22Rv1 (cell line): ENCODE data around the gene RNF130.

Experiments
- H3K27ac ChIP-seq: fragments of 450-650 bp; 2 replicates; pipeline ENCODE4 v1.5.1; 2017
- ZFX ChIP-seq: fragments of 450-650 bp; IDR thresholded peaks from 2 replicates; pipeline ENCODE4 v1.6.1; 2017; ENCODE audit warnings: antibody characterized with exemption, borderline replicate concordance
- TF ChIP-seq, protein P1 (sequence below): fragments of 450-650 bp; IDR thresholded peaks from 2 replicates; pipeline ENCODE4 v1.5.1; 2017; ENCODE audit warnings: mild to moderate bottlenecking

The RNF130 gene

DNA sequence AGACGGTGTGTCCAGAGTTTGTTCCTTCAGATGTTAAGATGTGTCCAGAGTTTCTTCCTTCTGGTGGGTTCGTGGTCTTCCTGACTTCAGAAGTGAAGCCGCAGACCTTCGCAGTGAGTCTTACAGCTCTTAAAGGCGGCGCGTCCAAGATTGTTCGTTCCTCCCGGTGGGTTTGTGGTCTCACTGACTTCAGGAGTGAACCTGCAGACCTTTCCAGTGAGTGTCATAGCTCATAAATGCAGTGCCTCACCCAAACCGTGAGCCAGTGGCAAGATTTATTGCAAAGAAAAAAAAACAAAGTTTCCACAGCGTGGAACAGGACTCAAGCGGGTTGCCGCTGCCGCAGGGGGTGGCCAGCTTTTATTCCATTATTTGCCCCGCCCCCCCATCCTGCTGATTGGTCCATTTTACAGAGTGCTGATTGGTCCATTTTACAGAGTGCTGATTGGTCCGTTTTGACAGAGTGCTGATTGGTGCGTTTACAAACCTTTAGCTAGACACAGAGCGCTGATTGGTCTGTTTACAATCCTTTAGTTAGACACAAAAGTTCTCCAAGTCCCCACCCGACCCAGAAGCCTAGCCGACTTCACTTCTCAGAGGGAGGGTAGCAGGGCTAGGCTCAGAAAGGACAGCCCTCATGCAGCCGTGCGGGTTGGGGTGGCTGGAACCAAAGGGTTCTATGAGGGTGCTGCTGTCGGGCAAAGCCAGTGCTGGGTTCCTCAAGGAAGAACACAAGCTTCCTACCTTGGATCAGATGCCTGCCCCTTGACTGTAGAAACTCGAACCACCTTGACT is 9.1 kb upstream of the RNF130 start:
- TF ChIP-seq, protein P1, sequence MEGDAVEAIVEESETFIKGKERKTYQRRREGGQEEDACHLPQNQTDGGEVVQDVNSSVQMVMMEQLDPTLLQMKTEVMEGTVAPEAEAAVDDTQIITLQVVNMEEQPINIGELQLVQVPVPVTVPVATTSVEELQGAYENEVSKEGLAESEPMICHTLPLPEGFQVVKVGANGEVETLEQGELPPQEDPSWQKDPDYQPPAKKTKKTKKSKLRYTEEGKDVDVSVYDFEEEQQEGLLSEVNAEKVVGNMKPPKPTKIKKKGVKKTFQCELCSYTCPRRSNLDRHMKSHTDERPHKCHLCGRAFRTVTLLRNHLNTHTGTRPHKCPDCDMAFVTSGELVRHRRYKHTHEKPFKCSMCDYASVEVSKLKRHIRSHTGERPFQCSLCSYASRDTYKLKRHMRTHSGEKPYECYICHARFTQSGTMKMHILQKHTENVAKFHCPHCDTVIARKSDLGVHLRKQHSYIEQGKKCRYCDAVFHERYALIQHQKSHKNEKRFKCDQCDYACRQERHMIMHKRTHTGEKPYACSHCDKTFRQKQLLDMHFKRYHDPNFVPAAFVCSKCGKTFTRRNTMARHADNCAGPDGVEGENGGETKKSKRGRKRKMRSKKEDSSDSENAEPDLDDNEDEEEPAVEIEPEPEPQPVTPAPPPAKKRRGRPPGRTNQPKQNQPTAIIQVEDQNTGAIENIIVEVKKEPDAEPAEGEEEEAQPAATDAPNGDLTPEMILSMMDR: no peak
- no peak for TF ChIP-seq ZFX
- H3K27ac ChIP-seq: no peak overlapping the region

DNA sequence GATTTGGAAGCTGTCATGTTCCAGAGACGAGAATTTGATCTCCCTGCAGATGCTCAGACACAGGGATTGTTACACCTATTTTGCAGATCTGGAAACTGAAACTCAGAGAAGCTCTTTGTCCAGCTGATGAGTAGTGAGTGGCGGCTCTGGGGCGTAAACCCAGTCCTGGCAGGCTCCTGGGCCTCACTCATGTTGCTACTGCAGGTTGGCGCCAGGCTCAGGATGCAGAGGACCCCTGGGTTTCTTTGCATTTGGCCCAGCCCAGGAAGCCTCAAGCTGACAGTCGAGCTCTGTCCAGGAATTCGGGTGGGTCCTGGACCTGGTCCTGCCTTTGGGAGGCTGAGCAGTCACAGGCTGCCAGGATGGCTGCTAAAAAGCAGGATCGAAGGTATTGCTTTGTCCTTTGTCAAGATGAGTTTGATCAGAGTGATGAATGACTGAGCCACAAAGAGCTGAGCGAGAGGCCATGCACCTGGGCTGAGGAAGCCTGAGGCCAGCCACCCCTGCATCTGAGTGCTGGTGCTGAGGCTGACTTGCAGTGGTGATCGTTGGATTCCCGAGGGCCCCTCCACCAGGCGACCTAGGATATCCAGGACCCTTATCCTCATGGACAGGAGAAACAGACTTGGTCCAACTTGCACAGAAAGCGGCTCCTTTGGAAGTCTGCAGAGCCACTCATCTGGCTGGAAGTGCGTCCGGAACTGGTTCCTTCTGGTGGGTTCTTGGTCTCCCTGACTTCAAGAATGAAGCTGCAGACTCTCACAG is 8.3 kb upstream of the RNF130 start:
- H3K27ac ChIP-seq: no peak overlapping the region
- TF ChIP-seq, protein P1: no peak
- no peak for TF ChIP-seq ZFX

DNA sequence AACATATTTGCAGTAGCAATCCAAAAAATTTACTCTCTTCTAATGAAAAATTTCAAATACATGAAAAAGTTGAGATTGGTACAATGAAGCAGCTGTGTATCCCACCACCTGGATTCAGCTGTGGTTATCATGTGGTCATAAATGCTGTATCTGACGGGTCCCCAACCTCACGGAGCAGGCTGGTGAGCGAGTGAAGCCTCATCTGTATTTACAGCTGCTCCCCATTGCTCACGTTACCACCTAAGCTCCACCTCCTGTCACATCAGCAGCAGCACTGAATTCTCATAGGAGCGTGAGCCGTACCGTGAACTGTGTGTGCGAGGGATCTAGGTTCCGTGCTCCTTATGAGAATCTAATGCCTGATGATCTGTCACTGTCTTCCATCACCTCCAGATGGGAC is 6.8 kb upstream of the RNF130 start:
- TF ChIP-seq, protein P1: no peak
- TF ChIP-seq ZFX: no peak

GRCh38 chr5:180077594-180078284 is 6.2 kb upstream of the RNF130 start:
- TF ChIP-seq, protein P1: no peak
- no peak for TF ChIP-seq ZFX
- H3K27ac ChIP-seq: no peak overlapping the region

More for the DNA sequence above, 6.8 kb upstream of the RNF130 start:
- no peak overlapping the region for H3K27ac ChIP-seq

GRCh38 chr5:180075703-180076102 is 4.1 kb upstream of the RNF130 start:
- H3K27ac ChIP-seq: no peak overlapping the region
- no peak for TF ChIP-seq ZFX
- TF ChIP-seq, protein P1: no peak

DNA sequence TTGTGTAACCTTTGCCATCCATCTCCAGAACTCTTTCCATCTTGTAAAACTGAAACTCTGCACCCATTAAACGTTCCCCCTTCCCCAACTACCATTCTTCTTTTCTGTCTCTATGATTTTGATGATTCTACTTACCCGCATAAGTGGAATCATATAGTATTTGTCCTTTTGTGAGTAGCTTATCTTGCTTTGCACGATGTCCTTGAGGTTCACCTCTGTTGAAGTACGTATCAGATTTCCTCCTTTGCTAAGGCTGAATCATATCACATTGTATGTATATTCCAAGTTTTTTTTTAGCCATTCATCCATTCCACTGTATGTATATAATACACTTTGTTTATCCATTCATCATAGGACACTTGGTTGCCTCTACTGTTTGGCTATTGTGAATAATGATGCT is 2.9 kb upstream of the RNF130 start:
- no peak overlapping the region for H3K27ac ChIP-seq
- TF ChIP-seq ZFX: no peak
- TF ChIP-seq, protein P1: no peak
